Stromal cell of bone marrow (primary cell): ENCODE measurements around the gene CIC.
"Not testable (repeated sequence)": the region's sequence is repeated elsewhere in the genome, so short reads cannot be mapped to it uniquely, and the experiment has no call there.

Source experiments
- DNase-seq: peaks from one replicate; pipeline ENCODE4 v3.0.0-alpha.2; 2012; ENCODE audit warnings: low read depth

The CIC gene

GRCh38 chr19:42313096-42313839 is 44.2 kb downstream of the CIC start, which contains the start of gene TMEM145:
Gene TMEM145, plus strand, starts transcription at chr19:42313309. Its CDS starts 68 bp downstream, at chr19:42313377.
- DNase-seq: no peak

GRCh38 chr19:42313840-42314755 is 45.0 kb downstream of the CIC start:
- DNase-seq: no peak

DNA sequence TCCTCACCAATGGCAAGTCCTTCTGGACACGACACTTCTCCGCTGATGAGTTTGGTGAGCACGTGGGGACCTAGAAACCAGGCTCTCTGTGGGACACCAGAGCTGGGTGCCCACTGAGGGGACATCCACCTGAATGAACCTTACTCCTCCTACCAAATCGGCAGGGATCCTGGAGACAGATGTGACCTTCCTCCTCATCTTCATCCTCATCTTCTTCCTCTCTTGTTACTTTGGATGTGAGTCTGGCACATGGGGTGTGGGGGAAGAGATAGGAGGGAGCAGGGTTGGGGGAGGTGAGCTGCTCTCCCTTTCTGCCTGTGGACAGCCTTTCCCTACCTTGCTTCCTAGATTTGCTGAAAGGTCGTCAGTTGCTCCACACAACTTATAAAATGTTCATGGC is 46.0 kb downstream of the CIC start:
- no peak for DNase-seq

DNA sequence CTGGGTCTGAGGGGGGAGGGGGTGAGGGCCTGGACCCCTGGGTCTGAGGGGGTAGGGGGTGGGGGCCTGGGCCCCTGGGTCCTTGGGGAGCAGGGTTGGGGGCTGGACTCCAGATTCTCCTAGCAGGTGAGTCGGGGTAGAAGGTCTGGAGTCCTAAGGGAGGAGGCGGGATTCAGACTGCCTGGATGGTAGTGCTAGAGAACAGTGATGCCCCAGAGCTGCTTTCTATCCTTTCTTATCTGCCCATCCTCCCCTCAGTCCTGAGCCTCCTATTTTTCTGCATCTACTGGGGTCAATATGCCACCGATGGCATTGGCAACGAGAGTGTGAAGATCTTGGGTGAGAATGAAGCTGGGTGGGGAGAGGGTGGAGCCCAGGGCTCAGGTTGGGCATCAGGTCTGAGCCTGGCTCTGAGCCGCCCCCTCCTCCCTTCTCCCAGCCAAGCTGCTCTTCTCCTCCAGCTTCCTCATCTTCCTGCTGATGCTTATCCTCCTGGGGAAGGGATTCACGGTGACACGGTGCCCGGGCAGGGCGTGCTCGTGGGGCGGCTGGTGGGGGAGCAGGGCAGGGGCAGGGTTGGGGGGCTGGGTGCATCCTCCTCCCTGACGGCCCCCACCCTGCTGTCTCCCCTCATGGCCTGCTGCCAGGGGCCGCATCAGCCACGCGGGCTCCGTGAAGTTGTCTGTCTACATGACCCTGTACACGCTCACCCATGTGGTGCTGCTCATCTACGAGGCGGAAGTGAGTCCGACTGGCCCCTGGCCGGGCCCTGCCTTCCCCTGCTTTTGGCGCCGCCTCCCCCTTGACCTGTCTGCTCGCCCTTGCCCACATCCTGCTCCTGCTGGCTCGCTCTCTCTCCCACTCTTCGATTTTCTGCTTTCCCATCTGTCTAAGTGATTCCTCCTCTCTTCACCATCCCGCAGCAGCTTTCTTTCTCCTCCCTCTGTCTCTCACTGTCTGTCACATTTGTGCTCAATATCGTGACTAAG is 47.5 kb downstream of the CIC start:
- DNase-seq: no peak

- DNase-seq: no peak
These were observed 48.5 kb downstream of the CIC start for GRCh38 chr19:42317535-42317934.

- DNase-seq: no peak
These were observed 53.3 kb downstream of the CIC start for GRCh38 chr19:42322305-42322704.

DNA sequence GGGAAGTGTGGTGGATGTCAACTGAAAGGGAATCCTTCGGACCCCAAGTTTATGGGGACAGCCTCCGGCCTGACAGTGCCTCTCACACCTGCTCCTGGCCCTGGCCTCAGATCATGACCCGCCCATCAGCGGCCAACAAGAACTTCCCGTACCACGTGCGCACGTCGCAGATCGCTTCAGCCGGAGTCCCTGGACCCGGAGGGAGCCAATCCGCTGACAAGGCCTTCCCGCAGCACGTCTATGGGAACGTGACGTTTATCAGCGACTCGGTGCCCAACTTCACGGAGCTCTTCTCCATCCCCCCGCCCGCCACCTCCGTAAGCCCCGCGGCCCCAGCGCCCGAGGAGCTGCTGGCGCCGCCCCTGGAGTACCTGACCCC is 54.4 kb downstream of the CIC start:
- DNase-seq: no peak

DNA sequence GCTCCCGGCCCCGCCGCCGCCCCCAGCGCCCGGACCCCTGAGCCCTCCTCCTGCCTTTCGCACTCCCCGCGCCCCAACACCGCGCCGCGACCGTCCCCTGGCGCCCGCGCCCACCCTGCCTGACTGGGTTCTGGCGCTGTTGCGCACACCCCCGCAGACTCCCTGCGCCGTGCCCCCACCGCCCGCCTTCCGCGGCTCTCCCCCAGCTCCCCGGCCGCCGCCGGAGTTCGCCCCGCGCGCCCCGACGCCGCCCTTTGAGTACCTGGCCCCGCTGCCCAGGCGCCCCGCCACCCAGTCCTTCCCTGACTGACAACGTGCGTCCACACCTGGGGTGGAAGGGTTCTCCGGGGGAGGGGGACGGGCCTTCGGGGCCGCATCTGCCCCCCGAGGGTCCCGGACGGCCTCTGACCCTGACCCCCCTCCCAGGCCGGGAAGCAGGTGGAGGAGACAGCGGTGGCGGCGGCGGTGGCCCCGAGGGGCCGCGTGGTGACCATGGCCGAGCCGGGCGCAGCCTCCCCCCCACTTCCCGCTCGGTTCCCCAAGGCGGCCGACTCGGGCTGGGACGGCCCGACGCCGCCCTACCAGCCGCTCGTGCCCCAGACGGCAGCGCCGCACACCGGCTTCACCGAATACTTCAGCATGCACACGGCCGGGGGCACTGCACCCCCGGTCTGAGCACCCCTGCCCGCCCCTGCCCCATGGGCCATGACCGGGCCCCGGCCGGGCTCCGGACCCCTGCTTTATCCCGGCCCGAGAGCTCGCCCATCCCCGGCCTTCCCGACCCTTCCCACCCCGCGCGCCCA is 55.0 kb downstream of the CIC start:
- DNase-seq: no peak

- DNase-seq: no peak
These were observed 55.7 kb downstream of the CIC start for GRCh38 chr19:42324655-42325307.

GRCh38 chr19:42325308-42325895 is 56.4 kb downstream of the CIC start, which contains the start of gene MEGF8:
Gene MEGF8, plus strand, starts transcription at chr19:42325635. Its CDS starts 609 bp downstream, at chr19:42326244.
- DNase-seq: peak; percentile 98

DNA sequence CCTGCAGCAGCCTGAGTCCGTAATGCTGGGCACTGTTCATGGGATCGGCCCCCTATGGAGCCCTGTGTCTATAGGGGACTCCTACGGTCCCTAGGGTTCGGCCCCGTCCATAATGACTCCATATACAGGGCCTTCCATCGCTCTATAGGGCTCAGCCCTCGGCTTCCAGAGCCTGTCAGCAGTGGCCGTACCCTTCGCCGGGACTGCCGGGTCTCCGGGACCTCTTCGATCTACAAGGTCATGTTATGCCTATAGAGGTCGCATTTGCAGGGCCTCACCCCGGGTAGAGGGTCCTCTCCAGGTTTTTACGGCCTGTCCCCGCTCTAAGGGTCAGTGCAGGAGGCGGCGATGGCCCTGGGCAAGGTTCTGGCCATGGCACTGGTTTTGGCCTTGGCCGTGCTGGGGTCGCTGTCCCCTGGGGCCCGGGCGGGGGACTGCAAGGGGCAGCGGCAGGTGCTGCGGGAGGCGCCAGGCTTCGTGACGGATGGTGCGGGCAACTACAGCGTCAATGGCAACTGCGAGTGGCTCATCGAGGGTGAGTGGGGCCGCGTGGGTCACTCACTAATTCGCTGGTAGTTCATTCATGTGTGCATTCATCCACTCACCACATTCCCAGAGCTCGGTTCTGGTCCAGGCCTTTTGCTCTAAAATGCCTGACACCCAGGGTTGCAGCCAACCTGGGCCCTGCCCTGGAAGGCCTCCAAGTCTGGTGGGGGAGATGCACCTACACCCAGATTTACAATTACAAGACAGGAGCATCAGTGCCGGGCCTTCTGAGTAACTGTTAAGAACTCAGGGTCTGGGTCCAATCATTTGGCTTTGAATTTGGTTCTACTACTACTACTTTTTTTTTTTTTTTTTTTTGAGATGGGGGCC is 57.1 kb downstream of the CIC start:
- no peak for DNase-seq

DNA sequence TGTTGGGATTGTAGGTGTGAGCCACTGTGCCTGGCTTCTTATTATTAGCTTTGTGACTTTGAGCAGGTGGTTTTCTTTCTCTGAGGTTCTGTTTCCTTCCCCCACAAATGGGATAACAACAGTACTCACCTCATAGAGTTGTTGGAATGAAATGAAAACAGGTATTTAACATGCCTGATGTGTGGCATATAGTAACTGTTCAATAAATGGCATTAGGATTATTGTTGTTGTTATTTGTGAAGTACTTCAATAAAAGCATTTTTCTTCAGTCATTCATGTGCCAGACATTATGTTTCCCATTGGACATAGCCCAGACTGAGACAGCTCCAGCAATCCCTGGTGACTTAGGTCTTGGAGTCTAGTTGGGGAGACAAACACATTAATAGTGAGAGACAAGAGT is 57.9 kb downstream of the CIC start:
- no peak for DNase-seq

- DNase-seq: no peak
These were observed 58.3 kb downstream of the CIC start for GRCh38 chr19:42327381-42327780.

DNA sequence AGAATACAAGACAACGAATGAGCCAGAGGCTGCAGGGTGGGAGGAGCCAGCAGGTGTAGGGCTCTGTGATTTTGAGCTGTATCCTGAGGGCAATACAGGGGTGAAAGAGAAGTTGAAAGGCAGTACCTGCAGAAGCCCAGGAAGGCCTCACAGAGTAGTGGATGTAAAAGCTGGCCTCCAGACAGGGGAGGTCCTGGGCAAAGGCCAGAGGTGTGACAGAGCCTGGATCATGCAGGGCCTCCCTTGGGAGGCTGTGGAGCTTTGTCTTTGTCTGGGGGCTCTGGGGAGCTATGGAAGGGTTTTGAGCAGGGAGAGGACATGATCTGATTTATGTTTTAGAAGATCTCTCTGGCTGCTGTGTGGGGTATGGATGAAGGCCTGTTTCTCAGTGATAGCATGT is 59.1 kb downstream of the CIC start:
- no peak for DNase-seq

GRCh38 chr19:42328854-42329253 is 59.8 kb downstream of the CIC start:
- no peak for DNase-seq

DNA sequence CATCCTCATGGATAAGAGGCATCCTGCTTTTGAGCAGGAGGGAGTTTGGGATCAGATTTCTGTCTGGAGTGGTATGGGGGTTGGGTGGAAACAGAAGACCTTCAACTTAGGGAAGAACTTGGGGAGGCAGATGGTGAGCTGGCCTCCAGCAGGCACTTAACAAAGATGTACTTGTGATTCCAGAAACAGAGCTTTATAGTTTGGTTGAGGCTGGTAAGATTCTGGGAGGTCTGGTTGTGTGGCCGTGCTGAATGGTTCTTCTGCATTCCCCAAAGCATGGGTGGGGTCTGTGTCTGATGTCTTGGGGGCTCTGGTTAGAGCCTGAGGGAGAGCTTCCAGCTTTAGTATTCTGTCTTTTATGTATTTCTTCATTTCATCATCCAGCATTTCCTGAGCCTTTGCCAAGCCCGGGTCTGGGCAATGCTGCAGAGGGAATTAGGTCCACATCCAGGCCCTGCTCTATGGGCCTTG is 61.2 kb downstream of the CIC start:
- no peak for DNase-seq

DNA sequence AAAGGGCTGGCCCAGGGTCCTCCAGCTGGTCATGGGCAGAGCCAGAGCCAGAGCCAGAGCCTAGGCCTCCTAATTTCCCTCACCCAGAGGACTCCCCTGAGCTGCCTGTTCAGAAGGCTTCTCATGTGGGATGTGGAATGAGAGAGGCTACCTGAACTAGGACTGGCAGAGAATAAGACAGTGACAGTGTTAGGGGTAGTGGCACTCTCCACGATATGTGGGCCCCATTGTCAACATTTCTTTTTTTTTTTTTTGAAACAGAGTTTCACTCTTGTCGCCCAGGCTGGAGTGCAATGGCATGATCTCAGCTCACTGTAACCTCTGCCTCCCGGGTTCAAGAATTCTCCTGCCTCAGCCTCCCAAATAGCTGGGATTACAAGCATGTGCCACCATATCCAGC is 62.3 kb downstream of the CIC start:
- DNase-seq: not testable (repeated sequence)

DNA sequence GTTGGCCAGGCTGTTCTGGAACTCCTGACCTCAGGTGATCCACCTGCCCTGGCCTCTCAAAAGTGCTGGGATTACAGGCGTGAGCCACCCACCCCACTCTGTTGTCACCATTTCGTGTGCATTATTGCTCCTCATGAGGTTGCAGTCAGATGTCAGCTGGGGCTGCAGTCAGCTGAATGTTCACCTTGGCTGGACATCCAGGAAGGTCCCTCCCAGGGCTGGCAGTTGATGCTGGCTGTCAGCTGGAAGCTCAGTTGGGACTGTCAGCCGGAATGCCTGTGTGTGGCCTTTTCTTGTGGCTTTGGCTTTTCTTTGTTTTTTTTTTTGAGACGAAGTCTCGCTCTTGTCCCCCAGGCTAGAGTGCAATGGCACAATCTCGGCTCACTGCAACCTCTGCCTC is 63.0 kb downstream of the CIC start:
- DNase-seq: no peak

GRCh38 chr19:42333018-42333417 is 64.0 kb downstream of the CIC start:
- no peak for DNase-seq
